HEK293 (cell line): Measurements from ENCODE around the gene WARS2.

Experiments
- YY1 ChIP-seq: fragments of 450-650 bp; formaldehyde crosslinking; IDR thresholded peaks from 2 replicates; pipeline ENCODE4 v1.5.1; 2018; ENCODE audit warnings: missing biosample characterization, missing genetic modification characterization
- ZFP41 ChIP-seq: fragments of 450-650 bp; formaldehyde crosslinking; IDR thresholded peaks from 2 replicates; pipeline ENCODE4 v1.5.1; 2016; ENCODE audit warnings: missing biosample characterization, missing genetic modification characterization, borderline replicate concordance
- ZNF133 ChIP-seq: fragments of 450-650 bp; formaldehyde crosslinking; IDR thresholded peaks from 2 replicates; pipeline ENCODE4 v1.5.1; 2016; ENCODE audit warnings: missing biosample characterization, missing genetic modification characterization
- TF ChIP-seq, protein P1 (sequence below): fragments of 450-650 bp; formaldehyde crosslinking; IDR thresholded peaks from 2 replicates; pipeline ENCODE4 v1.5.1; 2016; ENCODE audit warnings: missing biosample characterization, missing genetic modification characterization

DNA sequence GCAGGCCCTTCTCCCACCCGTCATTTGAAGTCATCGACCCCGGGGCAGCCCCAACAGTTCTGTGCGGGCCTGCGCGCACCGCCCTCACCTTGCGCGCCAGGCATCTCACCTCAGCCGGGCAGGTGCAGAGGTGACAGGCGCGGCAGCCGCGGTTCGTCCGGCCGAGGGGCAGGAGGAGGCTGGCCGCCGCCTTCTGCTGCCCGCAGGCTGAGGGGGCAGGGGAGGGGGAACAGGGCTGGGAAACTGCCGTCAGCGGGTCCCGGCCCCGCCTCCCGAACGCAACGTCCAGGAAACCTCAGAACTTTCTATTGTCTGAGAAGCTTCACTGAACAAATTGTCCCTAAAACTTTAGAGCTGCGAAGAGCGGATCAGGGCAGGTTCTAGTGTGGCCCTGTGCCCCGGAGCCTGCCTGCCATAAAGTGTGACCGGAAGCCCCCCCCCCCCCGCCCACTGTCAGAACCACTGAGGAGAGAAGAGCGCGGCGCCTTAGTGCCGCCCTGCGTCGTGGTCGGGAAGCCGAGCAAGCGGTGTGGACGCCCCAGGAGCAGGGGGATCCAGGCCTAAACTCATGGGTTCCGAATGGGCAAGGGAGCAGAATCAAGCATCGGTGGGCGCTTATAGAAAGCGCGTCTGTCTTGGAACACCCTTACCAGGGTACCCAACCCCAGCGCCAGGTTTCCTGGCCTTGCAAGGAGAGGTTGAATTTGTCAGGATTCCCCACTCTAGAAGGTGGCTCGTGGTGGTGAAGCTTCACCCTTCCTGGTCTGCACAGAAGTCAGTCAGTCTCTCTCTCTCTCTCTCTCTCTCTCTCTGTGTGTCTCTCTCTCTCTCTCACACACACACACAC is 139.0 kb downstream of the WARS2 start:
- TF ChIP-seq ZNF133 (tag by site-specific recombination) (no peak), YY1 (no peak), ZFP41 (tag by site-specific recombination) (no peak)
- TF ChIP-seq, protein P1, sequence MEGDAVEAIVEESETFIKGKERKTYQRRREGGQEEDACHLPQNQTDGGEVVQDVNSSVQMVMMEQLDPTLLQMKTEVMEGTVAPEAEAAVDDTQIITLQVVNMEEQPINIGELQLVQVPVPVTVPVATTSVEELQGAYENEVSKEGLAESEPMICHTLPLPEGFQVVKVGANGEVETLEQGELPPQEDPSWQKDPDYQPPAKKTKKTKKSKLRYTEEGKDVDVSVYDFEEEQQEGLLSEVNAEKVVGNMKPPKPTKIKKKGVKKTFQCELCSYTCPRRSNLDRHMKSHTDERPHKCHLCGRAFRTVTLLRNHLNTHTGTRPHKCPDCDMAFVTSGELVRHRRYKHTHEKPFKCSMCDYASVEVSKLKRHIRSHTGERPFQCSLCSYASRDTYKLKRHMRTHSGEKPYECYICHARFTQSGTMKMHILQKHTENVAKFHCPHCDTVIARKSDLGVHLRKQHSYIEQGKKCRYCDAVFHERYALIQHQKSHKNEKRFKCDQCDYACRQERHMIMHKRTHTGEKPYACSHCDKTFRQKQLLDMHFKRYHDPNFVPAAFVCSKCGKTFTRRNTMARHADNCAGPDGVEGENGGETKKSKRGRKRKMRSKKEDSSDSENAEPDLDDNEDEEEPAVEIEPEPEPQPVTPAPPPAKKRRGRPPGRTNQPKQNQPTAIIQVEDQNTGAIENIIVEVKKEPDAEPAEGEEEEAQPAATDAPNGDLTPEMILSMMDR = no peak
